Cardiac muscle cell (in vitro differentiated cells and primary cell): ENCODE results near the gene LHX4. TPM values are rescaled to one million over a fixed set of nuclear protein-coding genes. Genes with fewer than 3 reads are reported as not detected.

ENCODE experiments used
- DNase-seq, 2 donors: peaks; one replicate each; pipeline versions ENCODE4 v3.0.0 to v3.0.0-alpha.2; 2010 to 2017; ENCODE audit warnings: low read depth in 1 of 2, low spot score in 1 of 2
- H3K27ac ChIP-seq: fragments of 200-600 bp; sonication (generic); 2 replicates; pipeline ENCODE4 v1.5.1; 2016
- H3K27me3 ChIP-seq: fragments of 200-600 bp; sonication (generic); 2 replicates; pipeline ENCODE4 v1.6.0; 2016; ENCODE audit warnings: control low read depth
- H3K36me3 ChIP-seq: fragments of 200-600 bp; sonication (generic); 2 replicates; pipeline ENCODE4 v1.5.1; 2016; ENCODE audit warnings: control low read depth
- H3K4me1 ChIP-seq: fragments of 200-600 bp; sonication (generic); 2 replicates; pipeline ENCODE4 v1.8.1; 2017; ENCODE audit warnings: low read depth, mild to moderate bottlenecking, mixed run types
- H3K4me3 ChIP-seq: fragments of 200-600 bp; sonication (generic); 2 replicates; pipeline ENCODE4 v1.5.1; 2016; ENCODE audit warnings: mild to moderate bottlenecking
- H3K9me3 ChIP-seq: fragments of 200-600 bp; sonication (generic); 2 replicates; pipeline ENCODE4 v1.5.1; 2017; ENCODE audit warnings: low read depth, mild to moderate bottlenecking, control low read depth
- CTCF ChIP-seq: IDR thresholded peaks from 2 replicates; pipeline ENCODE4 v1.5.1; 2012; ENCODE audit warnings: low read depth, mild to moderate bottlenecking, low read length
- polyA plus RNA-seq: library from polyadenylated mRNA; unstranded; fragments of >200 nt; fragmentation: Nextera tagmentation; extraction: Ambion mirVana; gene quantifications from 2 replicates; pipeline ENCODE4 v1.2.1, GENCODE V29; 2016
- total RNA-seq: library from RNA; depleted of rRNA; stranded (reverse); fragments of >200 nt; gene quantifications from 2 replicates; pipeline ENCODE4 v1.2.3, GENCODE V29; 2016

Gene LHX4
- total RNA-seq (not detected in 2 replicates), polyA plus RNA-seq (0.09 and 0.20 TPM in 2 replicates)

- Histone ChIP-seq H3K4me1 (no peaks in the 10 kb centered on the region), H3K9me3 (no peaks in the 10 kb centered on the region), H3K4me3 (peak within 1 kb of the TSS; percentile 44), H3K36me3 (no peaks in the 10 kb centered on the region), H3K27ac (no peak within 1 kb of the TSS), H3K27me3 (peaks cover 100% of the 10 kb centered on the region)
- TF ChIP-seq CTCF, result no peak
- peak; percentile 38 to 59 for DNase-seq
These were observed at the start of gene LHX4 for GRCh38 chr1:180229483-180230415. LHX4 (plus strand) TSS chr1:180230264; CDS start chr1:180230530, 266 bp downstream.

- H3K36me3 ChIP-seq, result no peaks in the 10 kb centered on the region
- no peaks in the 10 kb centered on the region for H3K27me3 ChIP-seq
- no peak overlapping the region for H3K4me3 ChIP-seq
These were observed 49.0 kb upstream of the LHX4 start for GRCh38 chr1:180181048-180181447.

GRCh38 chr1:180181996-180182642 lies 47.9 kb upstream of the LHX4 start:
- Histone ChIP-seq H3K27me3 (no peaks in the 10 kb centered on the region), H3K4me1 (no peaks in the 10 kb centered on the region), H3K4me3 (no peak overlapping the region), H3K36me3 (no peaks in the 10 kb centered on the region), H3K9me3 (no peaks in the 10 kb centered on the region), H3K27ac (no peak overlapping the region)
- no peak for TF ChIP-seq CTCF
- no peak for DNase-seq

More at GRCh38 chr1:180181048-180181447, 49.0 kb upstream of the LHX4 start:
- Histone ChIP-seq H3K9me3 (no peaks in the 10 kb centered on the region), H3K4me1 (no peaks in the 10 kb centered on the region), H3K27ac (no peak overlapping the region)
- DNase-seq, result peak in 1 of 2 donors; percentile 41
- peak; percentile 38 for TF ChIP-seq CTCF

- DNase-seq, result no peak
- H3K27ac ChIP-seq, result no peak overlapping the region
- no peaks in the 10 kb centered on the region for H3K4me1 ChIP-seq
- no peaks in the 10 kb centered on the region for H3K9me3 ChIP-seq
- no peak for TF ChIP-seq CTCF
- H3K27me3 ChIP-seq, result no peaks in the 10 kb centered on the region
- no peak overlapping the region for H3K4me3 ChIP-seq
- H3K36me3 ChIP-seq, result no peaks in the 10 kb centered on the region
These were observed 47.3 kb upstream of the LHX4 start for GRCh38 chr1:180182643-180183311.

GRCh38 chr1:180183426-180183825 lies 46.6 kb upstream of the LHX4 start:
- no peak for TF ChIP-seq CTCF
- Histone ChIP-seq H3K27ac (no peak overlapping the region), H3K27me3 (no peaks in the 10 kb centered on the region), H3K9me3 (no peaks in the 10 kb centered on the region), H3K4me3 (no peak overlapping the region), H3K36me3 (no peaks in the 10 kb centered on the region), H3K4me1 (no peaks in the 10 kb centered on the region)
- no peak for DNase-seq
